Astrocyte of the hippocampus (primary cell): ENCODE results near the gene WDR18.

Experiments used
- DNase-seq: peaks from one replicate; pipeline ENCODE4 v3.0.0; 2011; ENCODE audit warnings: low read depth, low spot score

The WDR18 gene

DNA sequence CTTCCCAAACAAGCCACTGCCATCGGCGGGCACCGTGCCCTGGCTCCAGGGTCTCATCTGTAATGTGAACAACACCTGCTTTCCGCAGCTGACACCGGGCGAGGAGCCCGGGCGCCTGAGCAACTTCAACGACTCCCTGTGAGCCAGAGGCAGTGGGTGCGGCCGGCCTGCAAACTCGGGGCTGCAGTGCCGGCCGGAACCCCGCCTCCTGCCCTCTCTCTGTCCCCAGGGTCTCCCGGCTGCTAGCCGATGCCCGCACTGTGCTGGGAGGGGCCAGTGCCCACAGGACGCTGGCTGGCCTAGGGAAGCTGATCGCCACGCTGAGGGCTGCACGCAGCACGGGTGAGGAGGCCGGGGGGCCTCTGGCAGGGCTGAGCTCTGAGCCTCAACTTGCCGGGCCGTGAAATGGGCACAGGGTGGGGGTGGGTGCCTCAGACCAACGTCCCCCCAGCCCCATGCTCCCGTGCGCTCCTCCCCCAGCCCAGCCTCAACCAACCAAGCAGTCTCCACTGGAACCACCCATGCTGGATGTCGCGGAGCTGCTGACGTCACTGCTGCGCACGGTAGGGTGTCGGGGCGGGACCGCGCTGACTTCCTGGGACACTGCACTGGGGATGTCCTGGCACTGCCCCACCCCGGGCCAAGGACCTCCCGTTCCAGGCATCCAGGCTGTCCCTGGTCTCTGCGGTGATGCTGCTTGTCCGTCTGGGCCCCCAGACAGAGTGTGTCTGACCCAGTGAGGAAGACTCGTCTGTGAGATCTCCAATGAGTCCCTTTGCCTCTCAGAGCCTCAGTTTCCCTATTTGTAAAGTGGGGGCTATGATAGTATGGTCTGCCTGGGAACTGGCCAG is 57.9 kb downstream of the WDR18 start:
- DNase-seq, result no peak

DNA sequence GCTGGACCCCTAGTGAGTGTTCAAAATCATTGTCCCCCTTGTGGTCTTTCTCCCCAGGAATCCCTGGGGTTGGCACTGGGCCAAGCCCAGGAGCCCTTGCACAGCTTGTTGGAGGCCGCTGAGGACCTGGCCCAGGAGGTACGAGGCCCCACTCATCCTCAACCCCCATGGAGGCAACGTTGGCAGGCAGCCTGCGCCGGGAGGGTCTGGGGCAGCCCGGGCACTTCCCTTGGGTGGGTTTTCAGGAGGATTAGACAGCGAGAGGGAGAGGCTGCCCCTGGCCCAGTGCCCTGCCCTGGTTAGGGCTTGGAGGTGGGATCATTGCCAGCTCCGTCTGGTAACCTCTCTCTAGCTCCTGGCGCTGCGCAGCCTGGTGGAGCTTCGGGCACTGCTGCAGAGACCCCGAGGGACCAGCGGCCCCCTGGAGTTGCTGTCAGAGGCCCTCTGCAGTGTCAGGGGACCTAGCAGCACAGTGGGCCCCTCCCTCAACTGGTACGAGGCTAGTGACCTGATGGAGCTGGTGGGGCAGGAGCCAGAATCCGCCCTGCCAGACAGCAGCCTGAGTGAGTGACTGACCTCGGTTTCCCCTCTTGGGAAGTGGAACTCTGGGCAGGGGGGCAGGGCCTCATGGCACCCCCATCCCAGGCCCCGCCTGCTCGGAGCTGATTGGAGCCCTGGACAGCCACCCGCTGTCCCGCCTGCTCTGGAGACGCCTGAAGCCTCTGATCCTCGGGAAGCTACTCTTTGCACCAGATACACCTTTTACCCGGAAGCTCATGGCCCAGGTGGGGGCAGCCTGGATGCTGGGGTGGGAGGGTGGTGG is 58.8 kb downstream of the WDR18 start:
- DNase-seq, result peak; percentile 60
